HG03103 (cell line): ENCODE results near the gene CDKN3.
"Not testable (repeated sequence)": the region's sequence is repeated elsewhere in the genome, so short reads cannot be mapped to it uniquely, and the experiment has no call there.

Experiments
- ATAC-seq: cut with Tn5 transposase; IDR thresholded peaks from one replicate; pipeline ENCODE4 v1.9.1; 2021; ENCODE audit warnings: low read depth; ENCODE audit not compliant: unreplicated experiment

The CDKN3 gene

GRCh38 chr14:54451961-54452360, 55.2 kb downstream of the CDKN3 start:
- ATAC-seq: no peak

GRCh38 chr14:54453252-54453651, 56.4 kb downstream of the CDKN3 start:
- ATAC-seq: no peak

GRCh38 chr14:54453990-54454389, 57.2 kb downstream of the CDKN3 start:
- not testable (repeated sequence) for ATAC-seq

- no peak for ATAC-seq
Observed at GRCh38 chr14:54455363-54455762, 58.6 kb downstream of the CDKN3 start.

GRCh38 chr14:54456820-54457608, 60.2 kb downstream of the CDKN3 start:
- not testable (repeated sequence) for ATAC-seq

DNA sequence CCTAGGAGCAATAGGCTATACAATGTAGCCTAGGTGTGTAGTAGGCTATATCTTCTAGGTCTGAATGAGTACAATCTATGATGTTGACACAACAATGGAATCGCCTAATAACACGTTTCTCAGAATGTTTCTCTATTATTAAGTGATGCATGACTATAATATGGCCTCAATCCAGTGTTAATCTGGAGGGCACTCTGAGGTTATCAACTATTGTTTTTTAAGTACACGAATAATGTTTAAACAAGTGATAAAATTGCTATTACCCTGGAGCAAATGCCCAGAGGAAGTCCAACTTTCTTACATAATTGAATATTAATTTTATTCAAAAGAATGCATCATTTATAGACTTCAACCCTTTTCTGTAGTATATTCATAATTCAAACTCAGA, 60.8 kb downstream of the CDKN3 start:
- ATAC-seq: no peak

DNA sequence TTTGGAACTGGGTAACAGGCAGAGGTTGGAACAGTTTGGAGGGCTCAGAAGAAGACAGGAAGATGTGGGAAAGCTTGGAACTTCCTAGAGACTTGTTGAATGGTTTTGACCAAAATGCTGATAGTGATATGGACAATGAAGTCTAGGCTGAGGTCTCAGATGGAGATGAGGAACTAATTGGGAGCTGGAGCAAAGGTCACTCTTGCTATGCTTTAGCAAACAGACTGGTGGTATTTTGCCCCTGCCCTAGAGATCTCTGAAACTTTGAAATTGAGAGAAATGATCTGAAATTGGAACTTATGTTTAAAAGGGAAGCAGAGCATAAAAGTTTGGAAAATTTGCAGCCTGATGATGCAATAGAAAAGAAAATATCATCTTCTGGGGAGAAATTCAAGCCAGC, 61.7 kb downstream of the CDKN3 start:
- ATAC-seq: not testable (repeated sequence)

- ATAC-seq: no peak
Observed at GRCh38 chr14:54459106-54459505, 62.3 kb downstream of the CDKN3 start.

DNA sequence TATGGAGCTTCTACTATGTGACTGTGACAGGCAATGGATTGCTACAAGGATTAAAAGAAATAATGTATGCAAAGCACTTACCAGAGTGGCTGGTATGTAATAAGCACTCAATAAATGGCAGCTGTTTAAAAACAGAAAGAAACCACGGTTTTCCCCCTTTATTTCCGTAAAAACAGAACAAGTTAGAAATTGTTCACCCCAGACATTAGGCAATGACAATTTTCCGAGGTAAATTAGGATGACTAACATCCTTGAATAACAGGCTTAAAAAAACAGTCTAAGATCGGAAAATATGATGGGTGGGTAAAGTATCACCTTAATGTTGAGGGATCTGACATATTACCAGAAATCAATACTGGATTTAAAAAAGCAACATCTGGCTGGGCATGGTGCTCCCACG, 65.2 kb downstream of the CDKN3 start:
- ATAC-seq: no peak

- ATAC-seq: no peak
Observed at GRCh38 chr14:54465654-54466053, 68.8 kb downstream of the CDKN3 start.

- no peak for ATAC-seq
Observed at GRCh38 chr14:54467280-54467679, 70.5 kb downstream of the CDKN3 start.
